ENCODE data around the gene STT3B.

GRCh38 chr3:31590650-31591049, 57.9 kb downstream of the STT3B start:
- TF ChIP-seq FOXP2 (optimal IDR thresholded peaks at IDR 0.05; ENCODE audit: control extremely low read depth, extremely low read length, insufficient read depth) (no peak), POLR2AphosphoS5 (IDR thresholded peaks at IDR 0.05; ENCODE audit: borderline replicate concordance, low read depth, low read length) (no peak), EZH2 (IDR thresholded peaks at IDR 0.05) (no peak)
